ENCODE data around the gene TMEM53. TPM values are rescaled to one million over a fixed set of nuclear protein-coding genes. Genes with fewer than 3 reads are reported as not detected.

TMEM53 gene
- total RNA-seq, 1 donor from 2014 or later, result 6.6 TPM

DNA sequence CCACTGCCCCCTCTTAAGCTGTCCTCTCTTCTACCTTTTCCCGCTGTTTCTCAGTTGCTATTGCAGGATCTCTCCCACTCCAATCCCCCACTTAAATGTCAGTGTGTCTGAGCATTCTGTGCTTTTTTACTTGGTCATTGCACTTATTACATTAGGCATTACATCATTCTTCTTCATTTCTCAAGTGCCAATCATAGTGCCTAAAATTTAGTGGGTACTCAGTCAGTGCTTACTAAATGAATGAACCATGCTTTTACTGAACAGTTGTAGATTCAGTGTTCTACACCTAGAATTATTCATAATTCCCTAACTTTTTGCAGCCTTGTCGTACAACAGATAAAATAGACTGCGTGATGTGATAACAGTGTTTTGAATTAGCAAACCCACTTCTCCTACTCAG lies 19.6 kb upstream of the TMEM53 start:
- no peaks in the 10 kb centered on the region for H3K9me3 Mint-ChIP-seq (ENCODE audit: unreplicated experiment)
- H3K36me3 Mint-ChIP-seq (ENCODE audit: unreplicated experiment), result no peaks in the 10 kb centered on the region
- H3K27me3 Mint-ChIP-seq (ENCODE audit: unreplicated experiment), result peaks cover 8% of the 10 kb centered on the region
- H3K27ac Mint-ChIP-seq (ENCODE audit: unreplicated experiment), result no peak overlapping the region
- no peak for TF ChIP-seq CTCF (IDR thresholded peaks at IDR 0.05)
- no peaks in the 10 kb centered on the region for H3K4me1 Mint-ChIP-seq (ENCODE audit: unreplicated experiment)
- DNase-seq (ENCODE audit: extremely low spot score, unreplicated experiment), result no peak
- no peak overlapping the region for H3K4me3 Mint-ChIP-seq (ENCODE audit: unreplicated experiment)

DNA sequence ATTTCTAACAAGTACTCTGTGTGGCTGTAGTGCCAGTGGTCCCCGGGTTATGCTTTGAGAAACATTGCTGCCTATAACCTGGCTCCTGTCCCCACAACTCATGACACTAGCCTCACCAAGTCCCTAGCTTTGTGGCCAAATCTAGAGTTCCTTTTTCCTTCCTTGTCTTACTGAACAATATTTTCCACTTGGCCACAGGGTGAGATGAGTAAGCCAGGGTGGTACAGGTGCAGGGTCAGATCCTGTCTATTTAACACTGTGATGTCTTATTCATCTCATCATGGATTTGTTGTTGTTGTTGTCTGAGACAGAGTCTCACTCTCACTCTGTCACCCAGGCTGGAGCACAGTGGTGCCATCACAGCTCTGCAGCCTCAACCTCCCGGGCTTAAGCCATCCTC lies 18.9 kb upstream of the TMEM53 start:
- Mint-ChIP-seq H3K36me3 (ENCODE audit: unreplicated experiment) (no peaks in the 10 kb centered on the region), H3K27ac (ENCODE audit: unreplicated experiment) (no peak overlapping the region), H3K27me3 (ENCODE audit: unreplicated experiment) (peaks cover 12% of the 10 kb centered on the region), H3K4me3 (ENCODE audit: unreplicated experiment) (no peak overlapping the region), H3K9me3 (ENCODE audit: unreplicated experiment) (no peaks in the 10 kb centered on the region), H3K4me1 (ENCODE audit: unreplicated experiment) (no peaks in the 10 kb centered on the region)
- TF ChIP-seq CTCF (IDR thresholded peaks at IDR 0.05), result no peak
- no peak for DNase-seq (ENCODE audit: extremely low spot score, unreplicated experiment)

DNA sequence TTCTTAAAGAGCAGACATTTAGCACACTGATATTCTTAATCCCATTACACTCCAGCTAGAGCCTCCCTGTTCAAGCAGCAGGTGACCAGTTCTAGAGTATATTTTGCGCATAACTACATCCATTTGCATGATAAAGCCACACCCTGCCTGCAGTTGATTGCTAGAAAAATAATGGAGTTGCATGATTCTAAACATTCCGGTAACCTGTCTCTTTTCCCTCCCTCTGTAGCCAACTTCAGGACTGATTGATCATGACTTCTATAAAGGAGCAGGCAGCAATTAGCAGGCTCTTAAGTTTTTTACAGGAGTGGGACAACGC lies 15.1 kb upstream of the TMEM53 start:
- DNase-seq (ENCODE audit: extremely low spot score, unreplicated experiment), result no peak
- Mint-ChIP-seq H3K4me3 (ENCODE audit: unreplicated experiment) (no peak overlapping the region), H3K9me3 (ENCODE audit: unreplicated experiment) (no peaks in the 10 kb centered on the region), H3K27me3 (ENCODE audit: unreplicated experiment) (peaks cover 10% of the 10 kb centered on the region), H3K36me3 (ENCODE audit: unreplicated experiment) (no peaks in the 10 kb centered on the region), H3K27ac (ENCODE audit: unreplicated experiment) (no peak overlapping the region), H3K4me1 (ENCODE audit: unreplicated experiment) (no peaks in the 10 kb centered on the region)
- TF ChIP-seq CTCF (IDR thresholded peaks at IDR 0.05), result no peak

DNA sequence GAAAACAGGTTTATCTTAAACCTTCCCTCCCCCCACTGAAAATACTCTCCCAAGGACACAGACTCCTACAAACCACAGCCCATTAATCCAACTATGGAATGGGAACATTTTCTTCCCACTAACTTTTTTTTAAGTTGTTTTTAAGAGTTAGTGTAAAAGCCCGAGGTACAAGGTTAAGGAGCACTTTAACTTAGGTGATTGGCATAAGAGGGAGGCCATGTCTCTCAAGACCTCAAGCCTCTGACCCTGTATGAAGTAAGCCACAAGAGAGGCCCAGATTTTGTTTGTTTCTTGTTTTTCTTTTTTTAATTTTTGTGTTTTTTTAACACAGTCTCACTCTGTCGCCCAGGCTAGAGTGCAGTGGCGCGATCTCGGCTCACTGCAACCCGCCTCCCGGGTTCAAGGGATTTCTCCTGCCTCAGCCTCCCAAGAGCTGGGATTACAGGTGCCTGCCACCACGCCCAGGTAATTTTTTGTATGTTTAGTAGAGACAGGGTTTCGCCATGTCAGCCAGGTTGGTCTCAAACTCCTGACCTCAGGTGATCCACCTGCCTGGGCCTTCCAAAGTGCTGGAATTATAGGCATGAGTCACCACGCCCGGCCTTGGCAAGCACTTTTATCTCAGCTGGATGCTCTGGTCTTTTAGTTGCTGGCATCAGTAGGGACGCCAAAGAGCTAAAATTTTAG lies 14.6 kb upstream of the TMEM53 start:
- Mint-ChIP-seq H3K9me3 (ENCODE audit: unreplicated experiment) (no peaks in the 10 kb centered on the region), H3K27me3 (ENCODE audit: unreplicated experiment) (peaks cover 10% of the 10 kb centered on the region), H3K4me1 (ENCODE audit: unreplicated experiment) (no peaks in the 10 kb centered on the region)

DNA sequence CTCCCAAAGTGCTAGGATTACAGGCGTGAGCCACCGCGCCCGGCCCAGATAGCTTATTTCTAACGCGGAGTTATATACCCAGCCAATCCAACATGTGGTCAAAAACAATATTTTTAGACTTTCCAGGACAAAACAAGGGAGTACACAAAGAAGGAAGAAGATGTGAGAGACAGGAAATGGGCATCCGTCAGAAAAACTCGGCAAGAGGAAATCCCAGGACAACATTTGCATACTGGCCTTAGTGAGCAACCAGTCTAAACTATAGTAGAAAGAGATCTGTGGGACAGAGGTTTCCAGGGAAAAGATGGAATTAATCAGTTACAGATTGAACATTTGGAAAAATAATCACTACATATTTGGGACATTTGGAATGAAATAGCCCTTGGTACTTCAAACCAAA lies 11.6 kb upstream of the TMEM53 start:
- no peak for DNase-seq (ENCODE audit: extremely low spot score, unreplicated experiment)
- Mint-ChIP-seq H3K36me3 (ENCODE audit: unreplicated experiment) (no peaks in the 10 kb centered on the region), H3K27me3 (ENCODE audit: unreplicated experiment) (peaks cover 4% of the 10 kb centered on the region), H3K4me3 (ENCODE audit: unreplicated experiment) (no peak overlapping the region), H3K4me1 (ENCODE audit: unreplicated experiment) (no peaks in the 10 kb centered on the region), H3K9me3 (ENCODE audit: unreplicated experiment) (no peaks in the 10 kb centered on the region), H3K27ac (ENCODE audit: unreplicated experiment) (no peak overlapping the region)
- TF ChIP-seq CTCF (IDR thresholded peaks at IDR 0.05), result no peak

More for the DNA sequence above, 14.6 kb upstream of the TMEM53 start:
- no peak overlapping the region for H3K4me3 Mint-ChIP-seq (ENCODE audit: unreplicated experiment)
- no peak for TF ChIP-seq CTCF (IDR thresholded peaks at IDR 0.05)
- H3K36me3 Mint-ChIP-seq (ENCODE audit: unreplicated experiment), result no peaks in the 10 kb centered on the region
- H3K27ac Mint-ChIP-seq (ENCODE audit: unreplicated experiment), result no peak overlapping the region
- DNase-seq (ENCODE audit: extremely low spot score, unreplicated experiment), result no peak
